ENCODE measurements around the gene RNF157. TPM values are rescaled to one million over a fixed set of nuclear protein-coding genes. Genes with fewer than 3 reads are reported as not detected.
"Not testable (repeated sequence)": the region's sequence is repeated elsewhere in the genome, so short reads cannot be mapped to it uniquely, and the experiment has no call there.

Gene RNF157
- total and polyA plus RNA-seq, 2 experiments from 2014 or later, result 11.0 to 15.0 TPM

DNA sequence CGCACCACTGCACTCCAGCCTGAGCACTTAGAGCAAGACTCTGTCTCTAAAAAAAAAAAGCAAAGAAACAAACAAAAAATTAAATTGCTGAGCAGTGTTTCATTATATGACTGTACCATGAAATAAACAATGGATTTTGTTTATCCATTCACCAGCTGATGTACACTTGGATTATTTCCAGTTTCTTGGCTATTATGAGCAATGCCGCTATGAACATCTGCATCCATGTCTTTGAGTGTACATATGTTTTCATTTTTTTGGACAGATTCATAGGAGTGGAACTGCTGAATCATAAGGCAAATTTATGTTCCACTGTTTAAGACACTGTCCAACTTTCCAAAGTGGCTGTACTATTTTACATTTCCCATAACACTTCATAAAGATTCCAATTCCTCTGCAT is 8.0 kb downstream of the RNF157 start:
- H3K9me3 ChIP-seq (ENCODE audit: low read depth), result no peaks in the 10 kb centered on the region
- H3K27me3 ChIP-seq, result peaks cover 14% of the 10 kb centered on the region
- TF ChIP-seq, protein P1, sequence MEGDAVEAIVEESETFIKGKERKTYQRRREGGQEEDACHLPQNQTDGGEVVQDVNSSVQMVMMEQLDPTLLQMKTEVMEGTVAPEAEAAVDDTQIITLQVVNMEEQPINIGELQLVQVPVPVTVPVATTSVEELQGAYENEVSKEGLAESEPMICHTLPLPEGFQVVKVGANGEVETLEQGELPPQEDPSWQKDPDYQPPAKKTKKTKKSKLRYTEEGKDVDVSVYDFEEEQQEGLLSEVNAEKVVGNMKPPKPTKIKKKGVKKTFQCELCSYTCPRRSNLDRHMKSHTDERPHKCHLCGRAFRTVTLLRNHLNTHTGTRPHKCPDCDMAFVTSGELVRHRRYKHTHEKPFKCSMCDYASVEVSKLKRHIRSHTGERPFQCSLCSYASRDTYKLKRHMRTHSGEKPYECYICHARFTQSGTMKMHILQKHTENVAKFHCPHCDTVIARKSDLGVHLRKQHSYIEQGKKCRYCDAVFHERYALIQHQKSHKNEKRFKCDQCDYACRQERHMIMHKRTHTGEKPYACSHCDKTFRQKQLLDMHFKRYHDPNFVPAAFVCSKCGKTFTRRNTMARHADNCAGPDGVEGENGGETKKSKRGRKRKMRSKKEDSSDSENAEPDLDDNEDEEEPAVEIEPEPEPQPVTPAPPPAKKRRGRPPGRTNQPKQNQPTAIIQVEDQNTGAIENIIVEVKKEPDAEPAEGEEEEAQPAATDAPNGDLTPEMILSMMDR (IDR thresholded peaks at IDR 0.05; ENCODE audit: low read depth, low read length), result no peak
- no peaks in the 10 kb centered on the region for H3K36me3 ChIP-seq
- DNase-seq (ENCODE audit: low read depth in 1 of 2, low spot score in 1 of 2), result no peak
- H3K27ac ChIP-seq, result no peak overlapping the region
- H3K4me1 ChIP-seq (ENCODE audit: low read depth), result no peaks in the 10 kb centered on the region
- no peak overlapping the region for H3K4me3 ChIP-seq

DNA sequence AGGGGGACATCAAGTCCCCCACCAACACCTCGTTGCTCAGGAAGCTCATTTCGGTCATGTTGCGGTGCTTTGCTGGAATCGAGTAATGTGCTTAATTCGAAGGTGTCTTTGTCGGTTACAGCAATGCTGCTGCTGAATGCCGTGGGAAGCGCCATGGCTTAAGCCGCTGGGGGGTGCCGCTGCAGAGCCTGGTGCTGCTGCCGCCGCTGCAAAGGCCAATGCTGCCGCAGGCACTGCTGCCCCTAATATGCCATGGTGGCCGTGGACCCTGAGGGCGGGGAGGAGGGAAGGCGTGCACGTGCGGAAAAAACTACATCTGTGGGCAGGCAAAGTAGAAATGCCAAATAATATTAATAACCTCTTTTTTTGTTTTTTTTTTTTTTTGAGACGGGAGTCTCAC is 13.5 kb downstream of the RNF157 start:
- not testable (repeated sequence) for H3K27me3 ChIP-seq; H3K4me3 ChIP-seq; H3K4me1 ChIP-seq (ENCODE audit: low read depth); H3K9me3 ChIP-seq (ENCODE audit: low read depth); H3K27ac ChIP-seq; H3K36me3 ChIP-seq; DNase-seq (ENCODE audit: low read depth in 1 of 2, low spot score in 1 of 2)

DNA sequence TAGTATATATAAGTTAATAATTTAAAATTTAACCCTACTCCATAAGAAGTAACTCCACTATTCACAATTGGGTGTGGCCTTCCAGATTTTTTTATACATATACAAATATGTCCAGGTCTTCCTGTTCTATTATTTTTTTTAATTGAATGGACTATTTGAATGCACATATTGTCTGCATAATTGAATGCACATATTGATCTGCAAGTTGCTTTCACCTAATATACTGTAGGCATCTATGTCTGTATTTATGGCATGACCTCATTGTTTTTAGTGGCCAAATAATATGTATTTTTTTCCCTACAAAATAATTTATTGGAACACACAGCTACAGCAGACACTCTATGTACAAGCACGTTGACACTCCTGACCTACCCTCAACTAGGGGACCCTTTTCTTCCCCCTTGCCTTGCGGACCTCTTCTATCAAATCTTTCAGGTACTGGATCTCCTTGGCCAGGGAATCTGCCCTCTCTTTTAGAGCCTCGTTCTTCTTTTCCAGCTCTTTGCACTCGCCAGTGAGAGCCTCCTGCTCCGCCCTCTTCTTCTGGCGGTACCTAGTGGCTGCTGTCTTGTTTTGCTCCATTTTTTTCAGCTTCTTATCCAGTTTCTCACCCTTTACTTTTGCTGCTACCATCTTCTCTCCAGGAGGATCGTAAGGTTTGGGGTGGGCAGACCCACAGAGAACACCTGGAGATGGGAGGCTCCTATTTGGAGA is 14.8 kb downstream of the RNF157 start:
- H3K4me3 ChIP-seq; H3K27ac ChIP-seq; H3K4me1 ChIP-seq (ENCODE audit: low read depth); H3K27me3 ChIP-seq; DNase-seq (ENCODE audit: low read depth in 1 of 2, low spot score in 1 of 2); H3K36me3 ChIP-seq; H3K9me3 ChIP-seq (ENCODE audit: low read depth): not testable (repeated sequence)

DNA sequence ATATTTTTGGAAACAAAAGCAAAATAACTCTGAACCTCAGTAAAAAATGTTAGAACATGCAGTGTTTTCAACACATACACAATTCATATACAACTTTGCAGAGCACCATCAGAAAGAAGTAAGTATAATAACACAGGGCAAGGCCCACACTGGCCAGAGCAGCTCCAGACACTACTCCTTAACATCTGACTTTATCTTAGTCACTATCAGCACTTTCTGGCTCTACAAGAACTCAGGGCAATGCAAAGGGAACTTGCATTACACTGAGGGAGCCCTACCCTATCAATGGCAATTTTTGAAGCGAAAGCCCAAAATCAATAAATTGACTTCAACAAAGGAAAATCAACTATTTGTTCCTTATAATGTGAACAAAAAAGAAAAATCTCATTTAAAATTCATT is 16.5 kb downstream of the RNF157 start:
- Histone ChIP-seq H3K4me3 (no peak overlapping the region), H3K4me1 (ENCODE audit: low read depth) (peaks cover 5% of the 10 kb centered on the region), H3K27ac (no peak overlapping the region), H3K9me3 (ENCODE audit: low read depth) (no peaks in the 10 kb centered on the region), H3K36me3 (no peaks in the 10 kb centered on the region), H3K27me3 (no peaks in the 10 kb centered on the region)
- TF ChIP-seq, protein P1 (IDR thresholded peaks at IDR 0.05; ENCODE audit: low read depth, low read length), result no peak
- DNase-seq (ENCODE audit: low read depth in 1 of 2, low spot score in 1 of 2), result no peak

DNA sequence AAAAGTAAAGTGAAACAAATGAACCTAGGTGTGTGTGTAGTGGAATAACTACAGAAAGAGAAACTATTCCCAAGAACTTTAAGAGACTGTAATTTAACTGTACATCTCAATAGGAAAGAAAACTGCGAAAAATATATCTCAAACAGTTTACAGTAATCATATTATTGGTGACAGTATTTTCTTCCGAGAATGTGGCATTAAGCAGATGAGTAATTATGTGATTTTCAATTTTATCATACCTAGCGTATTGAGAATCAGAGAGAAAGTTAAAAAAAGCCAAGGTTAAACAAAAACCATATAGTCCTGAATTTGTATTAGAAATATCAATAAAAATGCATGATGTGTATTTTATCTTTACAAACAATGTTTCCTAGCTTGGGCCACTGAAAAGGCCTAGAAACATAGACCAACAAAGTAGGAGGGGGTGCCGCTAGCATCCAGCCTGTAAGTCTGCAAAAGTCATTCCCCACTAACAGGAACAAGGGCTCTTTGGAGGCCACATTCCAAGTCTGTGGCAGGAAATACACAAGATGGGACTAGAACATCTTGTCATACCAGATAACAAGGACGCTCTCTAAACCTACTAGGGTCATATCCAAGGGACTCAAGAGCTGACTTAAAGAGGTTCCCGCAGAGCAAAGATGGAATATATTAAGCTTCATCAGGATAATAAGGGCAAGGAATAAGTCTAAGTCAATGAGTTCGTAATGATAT is 20.5 kb downstream of the RNF157 start:
- H3K4me3 ChIP-seq, result no peak overlapping the region
- no peaks in the 10 kb centered on the region for H3K9me3 ChIP-seq (ENCODE audit: low read depth)
- peaks cover 10% of the 10 kb centered on the region for H3K4me1 ChIP-seq (ENCODE audit: low read depth)
- no peak for DNase-seq (ENCODE audit: low read depth in 1 of 2, low spot score in 1 of 2)
- peak overlapping the region; percentile 30 for H3K27ac ChIP-seq
- TF ChIP-seq, protein P1 (IDR thresholded peaks at IDR 0.05; ENCODE audit: low read depth, low read length), result no peak
- no peaks in the 10 kb centered on the region for H3K36me3 ChIP-seq
- H3K27me3 ChIP-seq, result no peaks in the 10 kb centered on the region

DNA sequence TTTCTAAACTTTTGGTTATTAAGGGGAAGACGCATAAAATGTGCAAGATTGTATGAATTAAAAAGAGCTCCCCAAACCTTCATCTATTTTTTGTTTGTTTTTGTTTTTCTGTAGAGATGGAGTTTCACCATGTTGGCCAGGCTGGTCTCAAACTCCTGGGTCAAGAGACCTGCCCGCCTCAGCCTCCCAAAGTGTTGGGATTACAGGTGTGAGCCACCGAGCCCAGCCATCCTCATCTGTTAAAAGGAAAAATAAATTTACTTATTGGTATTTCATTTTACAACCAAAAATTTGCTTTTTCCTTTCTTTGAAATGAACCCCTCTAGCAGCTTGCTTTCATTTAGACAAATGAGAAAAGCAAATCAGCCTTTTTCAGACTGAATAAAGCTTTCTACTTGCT is 23.2 kb downstream of the RNF157 start:
- peaks cover 10% of the 10 kb centered on the region for H3K4me1 ChIP-seq (ENCODE audit: low read depth)
- no peaks in the 10 kb centered on the region for H3K27me3 ChIP-seq
- no peaks in the 10 kb centered on the region for H3K36me3 ChIP-seq
- TF ChIP-seq, protein P1 (IDR thresholded peaks at IDR 0.05; ENCODE audit: low read depth, low read length), result no peak
- no peak for DNase-seq (ENCODE audit: low read depth in 1 of 2, low spot score in 1 of 2)
- H3K27ac ChIP-seq, result no peak overlapping the region
- no peak overlapping the region for H3K4me3 ChIP-seq
- H3K9me3 ChIP-seq (ENCODE audit: low read depth), result no peaks in the 10 kb centered on the region
